ENCODE results near the gene DHRS7B.

- TF ChIP-seq, protein P1, sequence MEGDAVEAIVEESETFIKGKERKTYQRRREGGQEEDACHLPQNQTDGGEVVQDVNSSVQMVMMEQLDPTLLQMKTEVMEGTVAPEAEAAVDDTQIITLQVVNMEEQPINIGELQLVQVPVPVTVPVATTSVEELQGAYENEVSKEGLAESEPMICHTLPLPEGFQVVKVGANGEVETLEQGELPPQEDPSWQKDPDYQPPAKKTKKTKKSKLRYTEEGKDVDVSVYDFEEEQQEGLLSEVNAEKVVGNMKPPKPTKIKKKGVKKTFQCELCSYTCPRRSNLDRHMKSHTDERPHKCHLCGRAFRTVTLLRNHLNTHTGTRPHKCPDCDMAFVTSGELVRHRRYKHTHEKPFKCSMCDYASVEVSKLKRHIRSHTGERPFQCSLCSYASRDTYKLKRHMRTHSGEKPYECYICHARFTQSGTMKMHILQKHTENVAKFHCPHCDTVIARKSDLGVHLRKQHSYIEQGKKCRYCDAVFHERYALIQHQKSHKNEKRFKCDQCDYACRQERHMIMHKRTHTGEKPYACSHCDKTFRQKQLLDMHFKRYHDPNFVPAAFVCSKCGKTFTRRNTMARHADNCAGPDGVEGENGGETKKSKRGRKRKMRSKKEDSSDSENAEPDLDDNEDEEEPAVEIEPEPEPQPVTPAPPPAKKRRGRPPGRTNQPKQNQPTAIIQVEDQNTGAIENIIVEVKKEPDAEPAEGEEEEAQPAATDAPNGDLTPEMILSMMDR (IDR thresholded peaks at IDR 0.05): no peak
- no peak for TF ChIP-seq POLR2A (IDR thresholded peaks at IDR 0.05)
Measured at GRCh38 chr17:21177854-21178600, 51.3 kb downstream of the DHRS7B start.

Measured in right lobe of liver (tissue), 4 donors.